ENCODE measurements around the gene PDE1A. TPM values are rescaled to one million over a fixed set of nuclear protein-coding genes. Genes with fewer than 3 reads are reported as not detected.

PDE1A gene
- total RNA-seq, 2 experiments from 2014 or later, result not detected

- ChIA-PET POLR2A (interaction anchor here (0.6 to 1.0 kb wide), 2 partner anchors 11 to 34 kb away, joined by 3 read pairs; no protein-coding TSS in a partner anchor), CTCF (ENCODE audit: unreplicated experiment) (no interaction called here)
- no TSS peak for BruUV-seq (replicated peaks)
- H3K79me2 ChIP-seq (ENCODE audit: insufficient read depth, low read depth, low read length), result no peaks in the 10 kb centered on the region
- H3K4me1 ChIP-seq (ENCODE audit: insufficient read depth, low read length, poor library complexity, severe bottlenecking), result no peaks in the 10 kb centered on the region
- H3K9me3 ChIP-seq (ENCODE audit: low read length), result no peaks in the 10 kb centered on the region
- H2AFZ ChIP-seq (ENCODE audit: low read length), result no peak overlapping the region
- DNase-seq (ENCODE audit: low spot score), result no peak
- no peak overlapping the region for H3K4me2 ChIP-seq (ENCODE audit: low read length)
- no peak overlapping the region for H3K27ac ChIP-seq (ENCODE audit: low read depth, low read length, poor library complexity, severe bottlenecking)
- H3K4me3 ChIP-seq (ENCODE audit: low read depth, low read length, poor library complexity, severe bottlenecking), result no peak overlapping the region
- intact Hi-C loops (cut with micrococcal nuclease; ENCODE audit: unreplicated experiment), result no loop called here
- no peak for TF ChIP-seq EZH2phosphoT487 (IDR thresholded peaks at IDR 0.05; ENCODE audit: borderline replicate concordance, low read depth, low read length)
- no peaks in the 10 kb centered on the region for H3K36me3 ChIP-seq (ENCODE audit: insufficient read depth, low read length)
- no peaks in the 10 kb centered on the region for H4K20me1 ChIP-seq (ENCODE audit: insufficient read depth, low read length)
- H3K9me2 ChIP-seq (ENCODE audit: insufficient read depth, low read length), result no peaks in the 10 kb centered on the region
Measured at GRCh38 chr2:182432051-182432450, 5.2 kb upstream of the PDE1A start.

GRCh38 chr2:182428476-182428875 is 1.6 kb upstream of the PDE1A start:
- H3K4me3 ChIP-seq (ENCODE audit: low read depth, low read length, poor library complexity, severe bottlenecking), result no peak overlapping the region
- TF ChIP-seq EZH2phosphoT487 (IDR thresholded peaks at IDR 0.05; ENCODE audit: borderline replicate concordance, low read depth, low read length) (no peak), CTCF (conservative IDR thresholded peaks at IDR 0.05; ENCODE audit: low read length) (no peak)
- POLR2A ChIA-PET, result interaction anchor here (0.6 to 0.9 kb wide), 2 partner anchors 240 to 576 kb away, joined by 3 read pairs; no protein-coding TSS in a partner anchor
- H3K79me2 ChIP-seq (ENCODE audit: insufficient read depth, low read depth, low read length), result no peaks in the 10 kb centered on the region
- H2AFZ ChIP-seq (ENCODE audit: low read length), result no peak overlapping the region
- BruUV-seq (replicated peaks), result no TSS peak
- intact Hi-C loops (cut with micrococcal nuclease; ENCODE audit: unreplicated experiment), result no loop called here
- H3K4me1 ChIP-seq (ENCODE audit: insufficient read depth, low read length, poor library complexity, severe bottlenecking), result no peaks in the 10 kb centered on the region
- no peaks in the 10 kb centered on the region for H3K9me3 ChIP-seq (ENCODE audit: low read length)
- no peaks in the 10 kb centered on the region for H3K9me2 ChIP-seq (ENCODE audit: insufficient read depth, low read length)
- CTCF ChIA-PET (ENCODE audit: unreplicated experiment), result no interaction called here
- no peaks in the 10 kb centered on the region for H4K20me1 ChIP-seq (ENCODE audit: insufficient read depth, low read length)
- no peak for DNase-seq (ENCODE audit: low spot score)
- H3K27ac ChIP-seq (ENCODE audit: low read depth, low read length, poor library complexity, severe bottlenecking), result no peak overlapping the region
- no peaks in the 10 kb centered on the region for H3K36me3 ChIP-seq (ENCODE audit: insufficient read depth, low read length)
- H3K4me2 ChIP-seq (ENCODE audit: low read length), result no peak overlapping the region

GRCh38 chr2:182426082-182426917 is 536 bp downstream of the PDE1A start:
- no peak overlapping the region for H3K27ac ChIP-seq (ENCODE audit: low read depth, low read length, poor library complexity, severe bottlenecking)
- H2AFZ ChIP-seq (ENCODE audit: low read length), result no peak overlapping the region
- no peaks in the 10 kb centered on the region for H3K4me1 ChIP-seq (ENCODE audit: insufficient read depth, low read length, poor library complexity, severe bottlenecking)
- DNase-seq (ENCODE audit: low spot score), result no peak
- no peaks in the 10 kb centered on the region for H3K9me2 ChIP-seq (ENCODE audit: insufficient read depth, low read length)
- H3K9me3 ChIP-seq (ENCODE audit: low read length), result no peaks in the 10 kb centered on the region
- no TSS peak for BruUV-seq (replicated peaks)
- ChIA-PET POLR2A (interaction anchor here (0.6 kb wide), 1 partner anchor 63 kb away, joined by 3 read pairs; no protein-coding TSS in a partner anchor), CTCF (ENCODE audit: unreplicated experiment) (no interaction called here)
- H3K79me2 ChIP-seq (ENCODE audit: insufficient read depth, low read depth, low read length), result no peaks in the 10 kb centered on the region
- TF ChIP-seq CTCF (conservative IDR thresholded peaks at IDR 0.05; ENCODE audit: low read length) (no peak), EZH2phosphoT487 (IDR thresholded peaks at IDR 0.05; ENCODE audit: borderline replicate concordance, low read depth, low read length) (no peak)
- no peaks in the 10 kb centered on the region for H4K20me1 ChIP-seq (ENCODE audit: insufficient read depth, low read length)
- intact Hi-C loops (cut with micrococcal nuclease; ENCODE audit: unreplicated experiment), result no loop called here
- no peak overlapping the region for H3K4me3 ChIP-seq (ENCODE audit: low read depth, low read length, poor library complexity, severe bottlenecking)
- no peaks in the 10 kb centered on the region for H3K36me3 ChIP-seq (ENCODE audit: insufficient read depth, low read length)
- H3K4me2 ChIP-seq (ENCODE audit: low read length), result no peak overlapping the region
